ENCODE data around the gene TUFT1.
"Not testable (repeated sequence)": the region's sequence is repeated elsewhere in the genome, so short reads cannot be mapped to it uniquely, and the experiment has no call there.

TUFT1 gene

DNA sequence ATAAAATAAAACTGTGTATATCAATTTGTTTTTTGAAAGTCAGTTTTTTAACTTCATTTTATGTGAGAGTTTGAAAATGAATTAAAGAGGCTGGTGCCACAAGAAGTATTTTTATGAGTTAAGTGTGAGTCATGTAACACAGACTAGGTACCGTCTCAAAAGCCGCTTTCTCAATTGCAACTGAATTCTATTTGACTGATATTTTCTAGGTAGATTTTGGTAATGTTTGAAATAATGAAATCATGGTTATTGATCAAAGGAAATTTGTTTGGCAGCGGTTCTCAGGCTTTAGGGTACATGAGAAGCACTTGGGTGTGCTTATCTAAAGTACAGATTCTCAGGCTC, 76.4 kb downstream of the TUFT1 start:
- DNase-seq (ENCODE audit: insufficient read length, low spot score) (no peak), FAIRE-seq (no peak)
- TF ChIP-seq POLR2AphosphoS5 (IDR thresholded peaks at IDR 0.05; ENCODE audit: low read depth, low read length) (no peak), POU2F2 (IDR thresholded peaks at IDR 0.05; ENCODE audit: low read depth, low read length) (no peak), PAX5 (IDR thresholded peaks at IDR 0.05; ENCODE audit: insufficient read depth, low read length, severe bottlenecking) (no peak), SPI1 (IDR thresholded peaks at IDR 0.05; ENCODE audit: low read depth, low read length) (no peak), TAF1 (IDR thresholded peaks at IDR 0.05; ENCODE audit: low read depth, low read length) (no peak), POLR2A (IDR thresholded peaks at IDR 0.05; ENCODE audit: low read depth, low read length) (no peak)

DNA sequence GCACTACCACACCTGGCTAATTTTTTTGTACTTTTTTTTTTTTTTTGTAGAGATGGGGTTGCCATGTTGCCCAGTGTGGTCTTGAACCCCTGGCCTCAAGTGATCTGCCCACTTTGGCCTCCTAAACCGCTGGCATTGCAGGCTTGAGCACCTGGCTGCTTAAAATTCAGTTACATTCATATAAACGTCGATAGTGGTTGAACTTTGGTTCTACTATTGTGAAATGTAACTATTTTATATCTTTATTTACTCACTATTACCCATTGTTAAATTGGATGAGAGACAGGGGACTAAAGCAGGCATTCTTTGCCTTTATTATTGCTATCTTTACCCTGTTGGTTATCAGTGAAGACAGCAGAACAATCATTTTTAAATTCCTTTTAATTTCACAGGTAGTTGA, 77.9 kb downstream of the TUFT1 start:
- DNase-seq (ENCODE audit: insufficient read length, low spot score) (no peak), FAIRE-seq (no peak)
- no peak for TF ChIP-seq POLR2AphosphoS5 (IDR thresholded peaks at IDR 0.05; ENCODE audit: low read depth, low read length)
- TF ChIP-seq TAF1 (IDR thresholded peaks at IDR 0.05; ENCODE audit: low read depth, low read length), result no peak
- TF ChIP-seq PAX5 (IDR thresholded peaks at IDR 0.05; ENCODE audit: insufficient read depth, low read length, severe bottlenecking), result no peak
- no peak for TF ChIP-seq SPI1 (IDR thresholded peaks at IDR 0.05; ENCODE audit: low read depth, low read length)
- no peak for TF ChIP-seq POLR2A (IDR thresholded peaks at IDR 0.05; ENCODE audit: low read depth, low read length)
- TF ChIP-seq POU2F2 (IDR thresholded peaks at IDR 0.05; ENCODE audit: low read depth, low read length), result no peak

DNA sequence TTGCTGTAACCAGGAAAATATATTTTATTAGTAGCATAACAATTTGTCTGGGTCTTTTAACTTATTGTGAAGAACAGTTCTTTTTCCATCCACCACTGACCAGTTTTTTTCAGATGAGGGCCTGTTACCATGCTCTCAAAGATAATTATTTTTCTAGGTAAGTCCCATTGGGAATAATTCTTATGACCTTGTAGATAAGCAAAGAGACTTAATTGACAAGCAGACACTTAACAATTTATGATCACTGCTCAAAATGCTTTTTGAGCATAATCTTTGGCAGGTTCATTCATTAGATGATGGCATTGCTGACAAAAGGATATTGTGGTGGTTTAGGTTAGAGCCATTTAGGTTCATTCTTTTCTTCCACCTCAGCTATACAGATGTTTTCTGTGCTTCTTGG, 78.4 kb downstream of the TUFT1 start:
- TF ChIP-seq PAX5 (IDR thresholded peaks at IDR 0.05; ENCODE audit: insufficient read depth, low read length, severe bottlenecking), result no peak
- TF ChIP-seq SPI1 (IDR thresholded peaks at IDR 0.05; ENCODE audit: low read depth, low read length), result no peak
- no peak for TF ChIP-seq POLR2AphosphoS5 (IDR thresholded peaks at IDR 0.05; ENCODE audit: low read depth, low read length)
- no peak for TF ChIP-seq POLR2A (IDR thresholded peaks at IDR 0.05; ENCODE audit: low read depth, low read length)
- TF ChIP-seq TAF1 (IDR thresholded peaks at IDR 0.05; ENCODE audit: low read depth, low read length), result no peak
- no peak for TF ChIP-seq POU2F2 (IDR thresholded peaks at IDR 0.05; ENCODE audit: low read depth, low read length)
- FAIRE-seq (no peak), DNase-seq (ENCODE audit: insufficient read length, low spot score) (no peak)

DNA sequence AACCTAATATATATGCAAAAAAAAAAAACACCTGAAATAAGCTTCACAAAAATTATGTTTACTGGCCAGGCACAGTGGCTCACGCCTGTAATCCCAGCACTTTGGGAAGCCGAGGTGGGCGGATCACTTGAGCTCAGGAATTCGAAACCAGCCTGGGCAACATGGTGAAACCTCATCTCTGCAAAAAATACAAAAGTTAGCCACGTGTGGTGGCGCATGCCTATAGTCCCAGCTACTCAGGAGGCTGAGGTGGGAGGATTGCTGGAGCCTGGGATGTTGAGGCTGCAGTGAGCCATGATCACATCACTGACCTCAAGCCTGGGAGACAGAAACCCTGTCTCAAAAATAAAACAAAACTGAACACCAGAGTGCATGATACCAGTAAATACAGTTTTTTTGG, 78.9 kb downstream of the TUFT1 start:
- FAIRE-seq, result not testable (repeated sequence)

DNA sequence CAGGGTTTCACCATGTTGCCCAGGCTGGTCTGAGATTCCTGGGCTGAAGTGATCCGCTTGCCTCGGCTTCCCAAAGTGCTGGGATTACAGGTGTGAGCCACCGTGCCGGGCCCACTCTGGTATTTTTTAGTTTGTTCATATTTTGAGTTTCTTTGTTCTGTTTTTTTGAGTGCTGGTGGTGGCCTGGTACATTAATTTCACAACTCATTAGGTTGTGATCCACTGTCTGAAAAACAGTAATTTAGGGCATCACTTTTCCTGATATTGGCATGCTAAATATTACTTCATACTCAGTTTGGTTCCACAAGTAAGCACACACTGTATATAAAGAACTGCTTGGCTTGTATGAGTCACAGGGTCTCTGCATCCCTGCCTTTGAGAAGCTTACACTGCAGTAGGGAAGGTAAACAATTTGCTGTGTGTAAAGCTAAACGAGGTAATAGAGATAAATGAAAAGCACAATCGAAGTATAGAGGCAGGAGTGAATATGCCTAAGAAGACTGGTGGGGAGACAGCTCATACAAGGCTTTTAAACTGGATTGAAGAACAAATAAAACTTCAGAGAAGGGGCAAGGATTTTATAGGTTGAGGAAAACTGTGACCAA, 79.5 kb downstream of the TUFT1 start:
- FAIRE-seq (no peak), DNase-seq (ENCODE audit: insufficient read length, low spot score) (no peak)
- no peak for TF ChIP-seq SPI1 (IDR thresholded peaks at IDR 0.05; ENCODE audit: low read depth, low read length)
- no peak for TF ChIP-seq POLR2A (IDR thresholded peaks at IDR 0.05; ENCODE audit: low read depth, low read length)
- no peak for TF ChIP-seq POLR2AphosphoS5 (IDR thresholded peaks at IDR 0.05; ENCODE audit: low read depth, low read length)
- no peak for TF ChIP-seq PAX5 (IDR thresholded peaks at IDR 0.05; ENCODE audit: insufficient read depth, low read length, severe bottlenecking)
- TF ChIP-seq POU2F2 (IDR thresholded peaks at IDR 0.05; ENCODE audit: low read depth, low read length), result no peak
- TF ChIP-seq TAF1 (IDR thresholded peaks at IDR 0.05; ENCODE audit: low read depth, low read length), result no peak

More for the DNA sequence above, 78.9 kb downstream of the TUFT1 start:
- DNase-seq (ENCODE audit: insufficient read length, low spot score), result not testable (repeated sequence)

DNA sequence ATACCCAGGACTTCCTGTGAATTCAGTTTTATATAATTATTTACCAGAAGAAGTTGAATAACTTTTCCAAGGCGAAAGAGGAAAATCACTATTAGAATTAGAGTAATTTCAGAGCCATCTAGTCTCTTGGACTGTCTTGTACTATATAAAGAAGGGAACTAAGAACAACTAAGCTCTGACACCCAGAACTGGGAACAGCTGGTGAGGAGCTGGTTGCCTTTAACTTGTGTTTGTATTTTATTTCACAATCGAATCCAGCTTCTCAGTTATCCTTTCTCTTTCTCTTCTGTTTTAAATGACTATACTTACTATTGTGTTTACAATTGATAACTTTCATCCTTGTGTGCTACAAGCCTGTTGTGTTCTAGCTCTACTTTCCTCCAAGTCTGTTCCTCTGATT, 80.2 kb downstream of the TUFT1 start:
- DNase-seq (ENCODE audit: insufficient read length, low spot score) (no peak), FAIRE-seq (no peak)
- no peak for TF ChIP-seq SPI1 (IDR thresholded peaks at IDR 0.05; ENCODE audit: low read depth, low read length)
- TF ChIP-seq PAX5 (IDR thresholded peaks at IDR 0.05; ENCODE audit: insufficient read depth, low read length, severe bottlenecking), result no peak
- no peak for TF ChIP-seq TAF1 (IDR thresholded peaks at IDR 0.05; ENCODE audit: low read depth, low read length)
- TF ChIP-seq POU2F2 (IDR thresholded peaks at IDR 0.05; ENCODE audit: low read depth, low read length), result no peak
- no peak for TF ChIP-seq POLR2AphosphoS5 (IDR thresholded peaks at IDR 0.05; ENCODE audit: low read depth, low read length)
- TF ChIP-seq POLR2A (IDR thresholded peaks at IDR 0.05; ENCODE audit: low read depth, low read length), result no peak

DNA sequence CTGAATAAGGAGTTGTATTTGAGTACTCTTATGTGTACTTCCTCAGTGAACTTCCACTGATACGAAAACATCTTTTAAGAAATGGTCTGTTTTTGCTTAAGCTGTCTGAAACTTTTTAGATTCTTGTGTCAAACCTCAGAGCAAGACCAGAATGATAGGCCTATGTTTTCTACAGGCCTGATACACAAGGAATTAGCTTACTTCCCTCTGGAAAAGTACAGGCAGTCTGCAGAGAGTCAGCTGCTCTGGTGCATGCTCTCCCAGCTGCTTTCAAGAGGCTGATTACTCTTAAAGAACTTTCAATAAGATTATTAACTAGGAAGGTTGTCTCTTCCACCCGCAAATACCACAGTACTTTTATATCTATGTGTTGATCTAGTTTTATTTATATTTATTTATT, 81.2 kb downstream of the TUFT1 start:
- no peak for TF ChIP-seq POLR2AphosphoS5 (IDR thresholded peaks at IDR 0.05; ENCODE audit: low read depth, low read length)
- TF ChIP-seq PAX5 (IDR thresholded peaks at IDR 0.05; ENCODE audit: insufficient read depth, low read length, severe bottlenecking), result no peak
- no peak for TF ChIP-seq POU2F2 (IDR thresholded peaks at IDR 0.05; ENCODE audit: low read depth, low read length)
- no peak for TF ChIP-seq SPI1 (IDR thresholded peaks at IDR 0.05; ENCODE audit: low read depth, low read length)
- no peak for TF ChIP-seq POLR2A (IDR thresholded peaks at IDR 0.05; ENCODE audit: low read depth, low read length)
- TF ChIP-seq TAF1 (IDR thresholded peaks at IDR 0.05; ENCODE audit: low read depth, low read length), result no peak
- no peak for DNase-seq (ENCODE audit: insufficient read length, low spot score)
- FAIRE-seq, result no peak

DNA sequence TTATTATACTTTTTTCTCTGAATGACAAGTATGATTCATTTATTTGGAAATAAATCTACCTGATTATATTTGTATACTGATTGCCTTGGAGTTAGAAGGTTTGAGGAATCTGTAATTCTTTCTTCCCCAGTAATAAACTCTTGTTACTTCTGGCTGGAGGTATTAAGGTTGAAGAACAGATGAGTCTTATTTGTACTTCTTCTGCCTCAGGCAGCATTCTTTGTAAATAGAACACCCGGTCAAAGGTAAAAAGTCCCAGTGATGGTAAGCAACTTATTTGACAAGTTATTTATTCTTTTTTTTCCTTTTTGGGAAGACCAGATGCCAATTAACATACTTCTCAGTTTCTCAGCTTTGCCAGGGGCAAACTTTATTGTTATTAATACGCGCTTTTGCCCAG, 84.7 kb downstream of the TUFT1 start:
- TF ChIP-seq SPI1 (IDR thresholded peaks at IDR 0.05; ENCODE audit: low read depth, low read length) (no peak), TAF1 (IDR thresholded peaks at IDR 0.05; ENCODE audit: low read depth, low read length) (no peak), POLR2A (IDR thresholded peaks at IDR 0.05; ENCODE audit: low read depth, low read length) (no peak), PAX5 (IDR thresholded peaks at IDR 0.05; ENCODE audit: insufficient read depth, low read length, severe bottlenecking) (no peak), POU2F2 (IDR thresholded peaks at IDR 0.05; ENCODE audit: low read depth, low read length) (no peak), POLR2AphosphoS5 (IDR thresholded peaks at IDR 0.05; ENCODE audit: low read depth, low read length) (no peak)
- FAIRE-seq (no peak), DNase-seq (ENCODE audit: insufficient read length, low spot score) (no peak)

DNA sequence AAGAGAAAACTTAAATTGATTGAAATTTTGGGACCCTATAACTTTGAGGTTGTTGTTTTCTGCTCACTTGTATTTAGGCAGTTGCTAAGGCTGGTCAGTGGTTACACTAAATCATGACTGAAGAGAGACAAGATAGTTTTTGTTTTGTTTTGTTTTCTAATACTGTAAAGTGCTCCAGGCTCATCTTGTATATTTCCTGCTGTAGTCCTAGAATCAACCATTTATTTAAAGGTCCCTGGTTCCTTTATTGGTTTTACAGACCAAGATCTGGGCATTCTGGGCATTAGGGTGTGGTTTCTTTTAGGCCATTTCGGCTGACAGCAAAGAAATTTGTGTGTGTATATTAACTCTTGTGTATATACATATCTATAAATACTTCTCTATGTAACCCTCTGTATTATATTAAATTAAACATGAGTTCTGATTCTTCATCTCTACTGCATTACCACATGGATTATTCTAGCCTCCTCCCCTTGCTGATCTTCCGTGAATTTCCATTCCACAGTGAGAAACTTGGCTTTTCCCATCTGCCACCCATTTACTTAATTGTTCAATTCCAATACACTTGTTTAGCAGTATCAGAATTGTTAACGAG, 86.7 kb downstream of the TUFT1 start:
- DNase-seq (ENCODE audit: insufficient read length, low spot score) (no peak), FAIRE-seq (no peak)
- TF ChIP-seq POLR2AphosphoS5 (IDR thresholded peaks at IDR 0.05; ENCODE audit: low read depth, low read length) (no peak), TAF1 (IDR thresholded peaks at IDR 0.05; ENCODE audit: low read depth, low read length) (no peak), SPI1 (IDR thresholded peaks at IDR 0.05; ENCODE audit: low read depth, low read length) (no peak), POU2F2 (IDR thresholded peaks at IDR 0.05; ENCODE audit: low read depth, low read length) (no peak), POLR2A (IDR thresholded peaks at IDR 0.05; ENCODE audit: low read depth, low read length) (no peak), PAX5 (IDR thresholded peaks at IDR 0.05; ENCODE audit: insufficient read depth, low read length, severe bottlenecking) (no peak)

DNA sequence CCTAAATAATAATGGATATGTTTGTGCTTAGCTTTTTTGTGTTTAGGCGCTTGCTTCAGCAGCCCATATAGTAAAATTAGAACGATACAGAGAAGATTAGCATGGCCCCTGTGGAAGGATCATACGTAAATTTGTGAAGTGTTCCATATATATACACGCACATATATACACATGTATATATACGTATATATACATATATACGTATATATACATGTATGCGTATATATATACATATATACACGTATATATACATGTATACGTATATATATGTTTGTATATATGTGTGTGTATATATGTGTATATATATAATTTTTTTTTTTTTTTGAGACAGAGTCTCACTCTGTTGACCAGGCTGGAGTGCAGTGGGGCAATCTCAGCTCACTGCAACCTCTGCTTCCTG, 89.2 kb downstream of the TUFT1 start:
- DNase-seq (ENCODE audit: insufficient read length, low spot score), result no peak
- FAIRE-seq, result no peak
- no peak for TF ChIP-seq TAF1 (IDR thresholded peaks at IDR 0.05; ENCODE audit: low read depth, low read length)
- no peak for TF ChIP-seq POLR2A (IDR thresholded peaks at IDR 0.05; ENCODE audit: low read depth, low read length)
- TF ChIP-seq POU2F2 (IDR thresholded peaks at IDR 0.05; ENCODE audit: low read depth, low read length), result no peak
- no peak for TF ChIP-seq SPI1 (IDR thresholded peaks at IDR 0.05; ENCODE audit: low read depth, low read length)
- TF ChIP-seq POLR2AphosphoS5 (IDR thresholded peaks at IDR 0.05; ENCODE audit: low read depth, low read length), result no peak

All from GM12891 (cell line).